NAMALWA (cell line): ENCODE results near the gene ATP2B3.

ENCODE experiments used
- DNase-seq: peaks from one replicate; pipeline ENCODE4 v3.0.0-alpha.2; 2015; ENCODE audit warnings: low spot score

Gene ATP2B3

GRCh38 chrX:153571534-153571908, 54.1 kb downstream of the ATP2B3 start:
- DNase-seq = no peak

- no peak for DNase-seq
Measured at GRCh38 chrX:153572601-153573000, 55.2 kb downstream of the ATP2B3 start.

- DNase-seq = peak; percentile 58
Measured at GRCh38 chrX:153573984-153574383, 56.5 kb downstream of the ATP2B3 start.

- no peak for DNase-seq
Measured at GRCh38 chrX:153576239-153576870, 58.9 kb downstream of the ATP2B3 start.

- DNase-seq = no peak
Measured at GRCh38 chrX:153576961-153577360, 59.5 kb downstream of the ATP2B3 start.

GRCh38 chrX:153578200-153578835, 60.9 kb downstream of the ATP2B3 start:
- DNase-seq = no peak

- no peak for DNase-seq
Measured at GRCh38 chrX:153578889-153579288, 61.4 kb downstream of the ATP2B3 start.

- no peak for DNase-seq
Measured at GRCh38 chrX:153580700-153581386, 63.4 kb downstream of the ATP2B3 start.

GRCh38 chrX:153582896-153583295, 65.5 kb downstream of the ATP2B3 start:
- DNase-seq = peak; percentile 76

- DNase-seq = no peak
Measured at GRCh38 chrX:153583433-153583832, 66.0 kb downstream of the ATP2B3 start.

GRCh38 chrX:153585827-153586226, 68.4 kb downstream of the ATP2B3 start:
- no peak for DNase-seq

- DNase-seq = no peak
Measured at GRCh38 chrX:153587342-153587741, 69.9 kb downstream of the ATP2B3 start.

GRCh38 chrX:153588021-153588781, 70.8 kb downstream of the ATP2B3 start:
- DNase-seq = no peak

GRCh38 chrX:153588782-153589446, 71.5 kb downstream of the ATP2B3 start:
- DNase-seq = no peak

- DNase-seq = peak; percentile 85
Measured at GRCh38 chrX:153590961-153591956, 73.8 kb downstream of the ATP2B3 start.

GRCh38 chrX:153592091-153592833, 74.8 kb downstream of the ATP2B3 start:
- DNase-seq = no peak

- DNase-seq = no peak
Measured at GRCh38 chrX:153592966-153593688, 75.7 kb downstream of the ATP2B3 start.

- no peak for DNase-seq
Measured at GRCh38 chrX:153593811-153594500, 76.5 kb downstream of the ATP2B3 start.

GRCh38 chrX:153595387-153595786, 77.9 kb downstream of the ATP2B3 start:
- DNase-seq = no peak
